Measurements from ENCODE around the gene NPPB.

GRCh38 chr1:11854519-11854918 lies 4.2 kb downstream of the NPPB start:
- TF ChIP-seq NFYB (CRISPR knock-in tag; conservative IDR thresholded peaks at IDR 0.05; ENCODE audit: low read depth) (no peak), CTCF (IDR thresholded peaks at IDR 0.05) (no peak), PRDM15 (CRISPR knock-in tag; IDR thresholded peaks at IDR 0.05) (no peak)

All from WTC11 (cell line).